ENCODE measurements around the gene ZSCAN22. TPM values are rescaled to one million over a fixed set of nuclear protein-coding genes. Genes with fewer than 3 reads are reported as not detected.
"Not testable (repeated sequence)": the region's sequence is repeated elsewhere in the genome, so short reads cannot be mapped to it uniquely, and the experiment has no call there.

ZSCAN22 gene
- total RNA-seq, 1 donor from 2014 or later, result 4.8 TPM

- Mint-ChIP-seq H3K4me3 (peak overlapping the region; percentile 92), H3K4me1 (ENCODE audit: low read depth) (peaks cover 29% of the 10 kb centered on the region), H3K27ac (peak overlapping the region; percentile 83)
- not testable (repeated sequence) for DNase-seq (ENCODE audit: low spot score); H3K36me3 Mint-ChIP-seq (ENCODE audit: low read depth); H3K9me3 Mint-ChIP-seq; H3K27me3 Mint-ChIP-seq (ENCODE audit: insufficient read depth)
- intact Hi-C loops (cut with micrococcal nuclease), result loop anchor here (5.0 kb wide), 1 partner anchor 71 kb away; the partner anchor contains the start of gene ZNF8
Measured at GRCh38 chr19:58348080-58348479, 21.3 kb downstream of the ZSCAN22 start.

- peak overlapping the region; percentile 47 for H3K27ac Mint-ChIP-seq
- DNase-seq (ENCODE audit: low spot score), result no peak
- no peaks in the 10 kb centered on the region for H3K27me3 Mint-ChIP-seq (ENCODE audit: insufficient read depth)
- no peaks in the 10 kb centered on the region for H3K9me3 Mint-ChIP-seq
- H3K4me3 Mint-ChIP-seq, result peak overlapping the region; percentile 12
- H3K4me1 Mint-ChIP-seq (ENCODE audit: low read depth), result peaks cover 29% of the 10 kb centered on the region
- peaks cover 10% of the 10 kb centered on the region for H3K36me3 Mint-ChIP-seq (ENCODE audit: low read depth)
- intact Hi-C loops (cut with micrococcal nuclease), result loop anchor here (5.0 kb wide), 1 partner anchor 72 kb away; the partner anchor contains the start of gene ZNF8
Measured at GRCh38 chr19:58349590-58349989, 22.8 kb downstream of the ZSCAN22 start.

GRCh38 chr19:58350001-58350861, 23.4 kb downstream of the ZSCAN22 start:
- H3K4me1 Mint-ChIP-seq (ENCODE audit: low read depth), result peaks cover 29% of the 10 kb centered on the region
- no peak overlapping the region for H3K4me3 Mint-ChIP-seq
- no peak overlapping the region for H3K27ac Mint-ChIP-seq
- H3K27me3 Mint-ChIP-seq (ENCODE audit: insufficient read depth), result no peaks in the 10 kb centered on the region
- DNase-seq (ENCODE audit: low spot score), result no peak
- intact Hi-C loops (cut with micrococcal nuclease), result no loop called here
- H3K9me3 Mint-ChIP-seq, result no peaks in the 10 kb centered on the region
- H3K36me3 Mint-ChIP-seq (ENCODE audit: low read depth), result peaks cover 10% of the 10 kb centered on the region

- H3K27ac Mint-ChIP-seq, result no peak overlapping the region
- H3K27me3 Mint-ChIP-seq (ENCODE audit: insufficient read depth), result no peaks in the 10 kb centered on the region
- H3K9me3 Mint-ChIP-seq, result no peaks in the 10 kb centered on the region
- intact Hi-C loops (cut with micrococcal nuclease), result no loop called here
- H3K4me3 Mint-ChIP-seq, result no peak overlapping the region
- peaks cover 23% of the 10 kb centered on the region for H3K4me1 Mint-ChIP-seq (ENCODE audit: low read depth)
- H3K36me3 Mint-ChIP-seq (ENCODE audit: low read depth), result peaks cover 5% of the 10 kb centered on the region
- no peak for DNase-seq (ENCODE audit: low spot score)
Measured at GRCh38 chr19:58350871-58351557, 24.2 kb downstream of the ZSCAN22 start.

GRCh38 chr19:58351558-58351878, 24.7 kb downstream of the ZSCAN22 start:
- no peak for DNase-seq (ENCODE audit: low spot score)
- H3K9me3 Mint-ChIP-seq, result no peaks in the 10 kb centered on the region
- no peaks in the 10 kb centered on the region for H3K27me3 Mint-ChIP-seq (ENCODE audit: insufficient read depth)
- intact Hi-C loops (cut with micrococcal nuclease), result no loop called here
- no peak overlapping the region for H3K4me3 Mint-ChIP-seq
- peaks cover 18% of the 10 kb centered on the region for H3K4me1 Mint-ChIP-seq (ENCODE audit: low read depth)
- peaks cover 5% of the 10 kb centered on the region for H3K36me3 Mint-ChIP-seq (ENCODE audit: low read depth)
- H3K27ac Mint-ChIP-seq, result no peak overlapping the region

- Mint-ChIP-seq H3K27me3 (ENCODE audit: insufficient read depth) (no peaks in the 10 kb centered on the region), H3K36me3 (ENCODE audit: low read depth) (peaks cover 5% of the 10 kb centered on the region), H3K9me3 (no peaks in the 10 kb centered on the region), H3K27ac (no peak overlapping the region), H3K4me3 (no peak overlapping the region), H3K4me1 (ENCODE audit: low read depth) (peaks cover 15% of the 10 kb centered on the region)
- no peak for DNase-seq (ENCODE audit: low spot score)
- intact Hi-C loops (cut with micrococcal nuclease), result no loop called here
Measured at GRCh38 chr19:58351990-58352755, 25.4 kb downstream of the ZSCAN22 start.

- Mint-ChIP-seq H3K36me3 (ENCODE audit: low read depth) (peaks cover 5% of the 10 kb centered on the region), H3K4me1 (ENCODE audit: low read depth) (peaks cover 15% of the 10 kb centered on the region), H3K9me3 (no peaks in the 10 kb centered on the region), H3K4me3 (no peak within 1 kb of the TSS), H3K27me3 (ENCODE audit: insufficient read depth) (no peaks in the 10 kb centered on the region), H3K27ac (no peak within 1 kb of the TSS)
- intact Hi-C loops (cut with micrococcal nuclease), result no loop called here
- no peak for DNase-seq (ENCODE audit: low spot score)
Measured at GRCh38 chr19:58352760-58353671, 26.2 kb downstream of the ZSCAN22 start, which contains the start of gene A1BG. Gene A1BG (minus strand): TSS chr19:58353492. CDS start chr19:58353437, 55 bp downstream.

- Mint-ChIP-seq H3K27ac (no peak overlapping the region), H3K27me3 (ENCODE audit: insufficient read depth) (no peaks in the 10 kb centered on the region), H3K36me3 (ENCODE audit: low read depth) (peaks cover 5% of the 10 kb centered on the region), H3K4me3 (no peak overlapping the region), H3K4me1 (ENCODE audit: low read depth) (peaks cover 7% of the 10 kb centered on the region), H3K9me3 (no peaks in the 10 kb centered on the region)
- no peak for DNase-seq (ENCODE audit: low spot score)
- intact Hi-C loops (cut with micrococcal nuclease), result no loop called here
Measured at GRCh38 chr19:58353717-58354477, 27.1 kb downstream of the ZSCAN22 start.

- peaks cover 4% of the 10 kb centered on the region for H3K36me3 Mint-ChIP-seq (ENCODE audit: low read depth)
- peaks cover 3% of the 10 kb centered on the region for H3K4me1 Mint-ChIP-seq (ENCODE audit: low read depth)
- no peak overlapping the region for H3K27ac Mint-ChIP-seq
- H3K4me3 Mint-ChIP-seq, result no peak overlapping the region
- DNase-seq (ENCODE audit: low spot score), result no peak
- H3K27me3 Mint-ChIP-seq (ENCODE audit: insufficient read depth), result no peaks in the 10 kb centered on the region
- intact Hi-C loops (cut with micrococcal nuclease), result no loop called here
- H3K9me3 Mint-ChIP-seq, result no peaks in the 10 kb centered on the region
Measured at GRCh38 chr19:58354478-58355030, 27.8 kb downstream of the ZSCAN22 start.

GRCh38 chr19:58355215-58355796, 28.5 kb downstream of the ZSCAN22 start:
- H3K9me3 Mint-ChIP-seq, result no peaks in the 10 kb centered on the region
- H3K36me3 Mint-ChIP-seq (ENCODE audit: low read depth), result peaks cover 2% of the 10 kb centered on the region
- H3K27me3 Mint-ChIP-seq (ENCODE audit: insufficient read depth), result no peaks in the 10 kb centered on the region
- H3K4me1 Mint-ChIP-seq (ENCODE audit: low read depth), result no peaks in the 10 kb centered on the region
- no peak overlapping the region for H3K27ac Mint-ChIP-seq
- no peak overlapping the region for H3K4me3 Mint-ChIP-seq
- no peak for DNase-seq (ENCODE audit: low spot score)
- intact Hi-C loops (cut with micrococcal nuclease), result no loop called here
